GM19238 (cell line): Measurements from ENCODE around the gene C1QB.

ENCODE experiments used
- DNase-seq: peaks from one replicate; pipeline ENCODE4 v3.0.0; 2011; ENCODE audit warnings: low spot score; ENCODE audit not compliant: insufficient read length

Gene C1QB

GRCh38 chr1:22652881-22653316 lies at the start of gene C1QB:
C1QB (plus strand) TSS chr1:22653236; CDS start chr1:22659463, 6,227 bp downstream.
- no peak for DNase-seq

- DNase-seq, result no peak
These were observed 46.9 kb upstream of the C1QB start for GRCh38 chr1:22606161-22606560.

GRCh38 chr1:22607154-22607553 lies 45.9 kb upstream of the C1QB start:
- DNase-seq, result no peak

- DNase-seq, result no peak
These were observed 44.7 kb upstream of the C1QB start for GRCh38 chr1:22608361-22608760.

- no peak for DNase-seq
These were observed 43.7 kb upstream of the C1QB start for GRCh38 chr1:22609291-22609690.

GRCh38 chr1:22611530-22611947 lies 41.5 kb upstream of the C1QB start:
- no peak for DNase-seq

- no peak for DNase-seq
These were observed 40.1 kb upstream of the C1QB start for GRCh38 chr1:22612671-22613571.

GRCh38 chr1:22613572-22613918 lies 39.5 kb upstream of the C1QB start:
- no peak for DNase-seq

GRCh38 chr1:22613951-22614350 lies 39.1 kb upstream of the C1QB start:
- no peak for DNase-seq

- DNase-seq, result no peak
These were observed 37.1 kb upstream of the C1QB start for GRCh38 chr1:22615886-22616285.

- no peak for DNase-seq
These were observed 36.5 kb upstream of the C1QB start for GRCh38 chr1:22616571-22616970.

GRCh38 chr1:22618056-22618455 lies 35.0 kb upstream of the C1QB start:
- no peak for DNase-seq

GRCh38 chr1:22619252-22619651 lies 33.8 kb upstream of the C1QB start:
- no peak for DNase-seq

- DNase-seq, result no peak
These were observed 33.2 kb upstream of the C1QB start for GRCh38 chr1:22619798-22620197.

- no peak for DNase-seq
These were observed 31.3 kb upstream of the C1QB start for GRCh38 chr1:22621761-22622160.

- DNase-seq, result no peak
These were observed 27.6 kb upstream of the C1QB start for GRCh38 chr1:22625262-22625925.

- no peak for DNase-seq
These were observed 26.5 kb upstream of the C1QB start for GRCh38 chr1:22626237-22627157.

GRCh38 chr1:22627331-22627730 lies 25.7 kb upstream of the C1QB start:
- DNase-seq, result no peak

- no peak for DNase-seq
These were observed 24.2 kb upstream of the C1QB start for GRCh38 chr1:22628698-22629444.

GRCh38 chr1:22629886-22630285 lies 23.1 kb upstream of the C1QB start:
- DNase-seq, result no peak
